Stimulated activated CD4-positive, alpha-beta T cell treated with anti-CD3 and anti-CD28 coated beads, Interleukin-1b, Interleukin-23, amount 100 ng/mL, for 1 hour (primary cell): ENCODE data around the gene LMO2.
"Not testable (repeated sequence)": the region's sequence is repeated elsewhere in the genome, so short reads cannot be mapped to it uniquely, and the experiment has no call there.

Experiments used
- DNase-seq, 2 donors: peaks; one replicate each; pipeline ENCODE4 v3.0.0-alpha.2; 2020; ENCODE audit warnings: low read depth in 2 of 2

LMO2 gene

GRCh38 chr11:33891714-33892327 lies at the start of gene LMO2:
Gene LMO2, minus strand, starts transcription at chr11:33892076. Its CDS starts 22,360 bp downstream, at chr11:33869716.
- no peak for DNase-seq

GRCh38 chr11:33940538-33940815 lies 48.6 kb upstream of the LMO2 start:
- DNase-seq = no peak

DNA sequence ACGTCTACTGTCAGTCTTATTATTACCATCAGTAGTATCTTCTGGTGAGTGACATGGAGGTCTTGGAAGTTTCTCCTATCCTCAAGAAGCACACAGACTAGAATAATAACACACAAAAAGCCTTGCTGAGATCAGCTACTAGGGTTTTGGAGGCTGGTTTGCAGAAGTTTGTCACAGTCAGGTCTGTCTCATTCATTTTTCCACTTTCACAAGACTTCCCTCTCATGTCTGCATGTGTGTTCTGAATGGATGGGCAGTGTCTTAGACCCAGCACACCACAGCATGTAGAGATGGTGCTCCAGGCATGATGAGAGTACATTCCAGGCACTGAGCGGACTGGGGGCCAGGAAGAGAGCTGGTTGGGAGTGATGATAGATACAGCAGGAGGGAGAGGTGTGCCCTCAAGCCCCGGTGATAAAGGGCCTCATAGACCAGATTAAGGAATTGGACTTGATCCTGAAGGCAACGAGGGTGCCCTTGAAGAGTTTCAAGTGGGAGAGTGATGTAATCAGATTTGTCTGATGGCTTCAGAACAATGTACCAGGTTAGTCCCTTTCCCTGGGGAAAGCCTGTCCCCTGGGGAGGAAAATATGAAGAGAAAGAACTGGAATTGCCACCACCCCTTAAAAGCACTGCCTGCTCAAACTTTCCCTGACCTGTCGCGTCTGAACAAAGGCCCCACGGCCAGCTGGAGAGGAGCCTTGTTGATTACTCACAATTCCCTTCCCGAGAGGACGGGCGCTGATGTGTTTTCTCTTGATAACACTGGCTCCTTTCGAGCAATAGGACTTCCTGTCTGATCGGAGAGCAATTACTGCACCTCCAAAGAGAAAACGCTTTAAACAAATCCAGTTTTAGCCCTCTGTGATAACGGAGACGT lies 45.1 kb upstream of the LMO2 start:
- no peak for DNase-seq

GRCh38 chr11:33935461-33936456 lies 43.9 kb upstream of the LMO2 start:
- DNase-seq = no peak

GRCh38 chr11:33935005-33935404 lies 43.1 kb upstream of the LMO2 start:
- DNase-seq = no peak

- DNase-seq = no peak
These were observed 42.6 kb upstream of the LMO2 start for GRCh38 chr11:33934450-33934849.

GRCh38 chr11:33933602-33934001 lies 41.7 kb upstream of the LMO2 start:
- DNase-seq = no peak

GRCh38 chr11:33932721-33933120 lies 40.8 kb upstream of the LMO2 start:
- no peak for DNase-seq

GRCh38 chr11:33931739-33932366 lies 40.0 kb upstream of the LMO2 start:
- DNase-seq = not testable (repeated sequence)

DNA sequence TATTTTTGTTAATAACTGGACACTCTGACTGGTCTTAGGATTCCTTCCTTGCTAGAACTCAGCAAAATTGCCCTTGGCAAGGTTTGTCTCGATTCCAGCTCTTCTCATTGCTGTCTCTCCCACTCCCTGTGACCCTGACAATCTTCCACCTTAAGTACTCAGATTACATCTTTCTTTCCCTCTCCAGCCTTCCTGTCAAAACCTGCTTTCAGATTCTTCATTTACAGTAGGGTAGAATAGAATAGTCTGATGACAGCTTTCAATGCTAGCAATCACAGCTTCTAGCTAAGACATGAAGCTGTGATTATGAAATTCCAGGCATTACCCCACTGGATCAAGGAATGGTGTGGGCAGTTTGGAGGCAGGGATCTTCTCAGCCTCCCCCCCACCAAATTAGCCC lies 39.2 kb upstream of the LMO2 start:
- no peak for DNase-seq

GRCh38 chr11:33930317-33931021 lies 38.6 kb upstream of the LMO2 start:
- no peak for DNase-seq

GRCh38 chr11:33928564-33928963 lies 36.7 kb upstream of the LMO2 start:
- DNase-seq = no peak

GRCh38 chr11:33926671-33927552 lies 35.0 kb upstream of the LMO2 start:
- no peak for DNase-seq

DNA sequence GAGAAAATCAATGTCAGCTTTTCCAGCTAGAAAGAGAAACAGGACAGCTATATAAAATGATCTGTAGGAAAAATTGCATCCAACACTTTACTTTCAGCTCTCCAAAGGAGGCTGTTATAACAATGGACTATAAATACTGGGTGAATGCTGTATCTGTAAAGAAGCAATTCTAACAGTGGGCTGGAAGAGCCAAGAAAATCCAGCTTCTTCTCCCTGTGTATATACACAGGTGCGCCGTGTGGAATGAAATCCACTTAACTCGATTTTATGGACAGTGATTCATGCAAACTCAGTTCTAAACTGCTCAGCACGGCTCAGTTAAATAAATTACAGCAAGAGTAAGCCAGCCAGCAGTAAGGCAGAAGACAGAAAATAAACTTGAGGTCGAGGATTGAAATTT lies 32.5 kb upstream of the LMO2 start:
- DNase-seq = no peak

DNA sequence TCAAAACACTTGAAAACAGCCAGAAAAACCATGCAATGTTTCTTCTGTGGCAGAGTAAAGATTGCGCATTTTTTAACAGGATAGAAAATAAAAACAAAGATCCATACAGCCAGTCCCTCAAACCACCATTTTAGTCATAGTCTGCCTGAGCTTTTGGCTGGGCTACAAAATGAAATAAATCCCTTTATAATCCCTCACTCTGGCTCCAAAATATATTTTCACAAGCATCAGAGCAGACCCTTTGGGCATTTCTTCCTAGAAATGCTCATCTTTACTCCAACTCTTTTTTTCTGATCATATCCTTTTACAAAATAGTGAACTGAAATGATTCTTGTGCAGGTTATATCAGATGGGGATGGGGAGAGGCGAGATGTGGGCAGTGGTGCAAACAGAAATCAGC lies 31.8 kb upstream of the LMO2 start:
- no peak for DNase-seq

- no peak for DNase-seq
These were observed 29.1 kb upstream of the LMO2 start for GRCh38 chr11:33920838-33921613.

- no peak for DNase-seq
These were observed 27.8 kb upstream of the LMO2 start for GRCh38 chr11:33919645-33920044.

- not testable (repeated sequence) for DNase-seq
These were observed 25.5 kb upstream of the LMO2 start for GRCh38 chr11:33917402-33917801.

DNA sequence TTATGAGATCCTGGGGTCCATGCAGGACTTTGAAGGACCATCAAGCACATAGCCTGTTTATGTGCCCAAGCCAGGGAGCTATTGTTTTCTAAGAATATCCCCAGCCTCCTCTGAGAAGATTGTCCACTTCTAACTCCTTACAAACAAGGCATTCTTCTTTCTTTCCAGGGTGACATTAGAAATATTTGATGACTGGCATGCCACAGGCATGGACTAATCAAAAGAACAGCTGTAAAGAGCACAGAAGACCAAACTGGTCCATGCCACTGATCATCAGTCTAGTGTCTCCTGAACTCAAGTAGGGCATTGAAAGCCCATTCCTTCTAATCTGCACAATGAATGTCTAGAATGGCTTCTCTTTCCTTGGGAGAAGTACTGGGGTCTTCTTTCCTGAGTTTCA lies 24.9 kb upstream of the LMO2 start:
- DNase-seq = no peak
